22Rv1 (cell line): ENCODE data around the gene CACNA1C.

Experiments
- ZFX ChIP-seq: fragments of 450-650 bp; IDR thresholded peaks from 2 replicates; pipeline ENCODE4 v1.6.1; 2017; ENCODE audit warnings: antibody characterized with exemption, borderline replicate concordance
- TF ChIP-seq, protein P1 (sequence below): fragments of 450-650 bp; IDR thresholded peaks from 2 replicates; pipeline ENCODE4 v1.5.1; 2017; ENCODE audit warnings: mild to moderate bottlenecking

DNA sequence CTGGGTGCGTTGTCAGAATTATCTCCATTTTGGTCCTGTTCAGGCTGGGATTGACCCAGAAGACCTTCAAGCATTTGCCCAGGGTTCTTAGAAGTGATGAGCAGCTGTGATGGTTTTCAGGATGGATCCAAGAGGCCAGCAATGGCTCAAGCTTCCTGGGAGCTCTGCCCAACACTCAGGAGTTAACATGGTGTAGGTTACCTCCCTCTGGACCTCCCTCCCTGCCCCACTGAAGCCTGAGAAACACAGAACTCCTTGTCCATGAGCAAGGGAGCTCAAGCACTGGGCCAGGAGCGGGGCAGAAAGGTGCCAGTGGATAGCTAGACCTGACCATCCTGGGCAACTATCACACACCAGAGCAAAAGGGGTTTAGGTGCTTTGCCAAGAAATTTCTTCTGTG, 593.6 kb downstream of the CACNA1C start:
- TF ChIP-seq, protein P1, sequence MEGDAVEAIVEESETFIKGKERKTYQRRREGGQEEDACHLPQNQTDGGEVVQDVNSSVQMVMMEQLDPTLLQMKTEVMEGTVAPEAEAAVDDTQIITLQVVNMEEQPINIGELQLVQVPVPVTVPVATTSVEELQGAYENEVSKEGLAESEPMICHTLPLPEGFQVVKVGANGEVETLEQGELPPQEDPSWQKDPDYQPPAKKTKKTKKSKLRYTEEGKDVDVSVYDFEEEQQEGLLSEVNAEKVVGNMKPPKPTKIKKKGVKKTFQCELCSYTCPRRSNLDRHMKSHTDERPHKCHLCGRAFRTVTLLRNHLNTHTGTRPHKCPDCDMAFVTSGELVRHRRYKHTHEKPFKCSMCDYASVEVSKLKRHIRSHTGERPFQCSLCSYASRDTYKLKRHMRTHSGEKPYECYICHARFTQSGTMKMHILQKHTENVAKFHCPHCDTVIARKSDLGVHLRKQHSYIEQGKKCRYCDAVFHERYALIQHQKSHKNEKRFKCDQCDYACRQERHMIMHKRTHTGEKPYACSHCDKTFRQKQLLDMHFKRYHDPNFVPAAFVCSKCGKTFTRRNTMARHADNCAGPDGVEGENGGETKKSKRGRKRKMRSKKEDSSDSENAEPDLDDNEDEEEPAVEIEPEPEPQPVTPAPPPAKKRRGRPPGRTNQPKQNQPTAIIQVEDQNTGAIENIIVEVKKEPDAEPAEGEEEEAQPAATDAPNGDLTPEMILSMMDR, result no peak
- TF ChIP-seq ZFX, result no peak
